GM19351 (cell line): ENCODE measurements around the gene ARL17A.
"Not testable (repeated sequence)": the region's sequence is repeated elsewhere in the genome, so short reads cannot be mapped to it uniquely, and the experiment has no call there.

Experiments used
- ATAC-seq: cut with Tn5 transposase; IDR thresholded peaks from one replicate; pipeline ENCODE4 v1.9.1; 2021; ENCODE audit warnings: mild to moderate bottlenecking, moderate library complexity; ENCODE audit not compliant: unreplicated experiment

The ARL17A gene

GRCh38 chr17:46559155-46559554 is 20.3 kb downstream of the ARL17A start:
- not testable (repeated sequence) for ATAC-seq

GRCh38 chr17:46548607-46549006 is 30.9 kb downstream of the ARL17A start:
- ATAC-seq: not testable (repeated sequence)

- not testable (repeated sequence) for ATAC-seq
These were observed 44.8 kb downstream of the ARL17A start for GRCh38 chr17:46534716-46535115.

GRCh38 chr17:46512168-46512567 is 67.3 kb downstream of the ARL17A start, which contains the start of gene LRRC37A2:
Gene LRRC37A2 (plus strand): TSS chr17:46512468. CDS start chr17:46512713, 245 bp downstream.
- ATAC-seq: not testable (repeated sequence)

- ATAC-seq: not testable (repeated sequence)
These were observed 73.6 kb downstream of the ARL17A start for GRCh38 chr17:46505896-46506295.

GRCh38 chr17:46499437-46500139 is 79.9 kb downstream of the ARL17A start:
- ATAC-seq: not testable (repeated sequence)

GRCh38 chr17:46492021-46492420 is 87.5 kb downstream of the ARL17A start:
- ATAC-seq: not testable (repeated sequence)

- ATAC-seq: not testable (repeated sequence)
These were observed 98.2 kb downstream of the ARL17A start for GRCh38 chr17:46481310-46481709.

- ATAC-seq: not testable (repeated sequence)
These were observed 100.7 kb downstream of the ARL17A start for GRCh38 chr17:46478823-46479222.

GRCh38 chr17:46475583-46475982 is 103.9 kb downstream of the ARL17A start:
- not testable (repeated sequence) for ATAC-seq

GRCh38 chr17:46474489-46474888 is 105.0 kb downstream of the ARL17A start:
- not testable (repeated sequence) for ATAC-seq

GRCh38 chr17:46467618-46468017 is 111.9 kb downstream of the ARL17A start:
- not testable (repeated sequence) for ATAC-seq
